MM.1S (cell line): ENCODE data around the gene ZNF362.

ENCODE experiments used
- DNase-seq: peaks from one replicate; pipeline ENCODE4 v3.0.0-alpha.2; 2015
- H2AFZ ChIP-seq: fragments of 300-600 bp; sonication (generic); 2 replicates; pipeline ENCODE4 v1.6.0; 2016; ENCODE audit warnings: antibody characterized with exemption, low read length
- H3F3A ChIP-seq: fragments of 300-600 bp; sonication (generic); 2 replicates; pipeline ENCODE4 v1.6.1; 2016; ENCODE audit warnings: mild to moderate bottlenecking, antibody characterized with exemption, low read length, moderate library complexity, mixed read lengths; ENCODE audit not compliant: insufficient read depth
- H3K27ac ChIP-seq: fragments of 300-600 bp; sonication (generic); 2 replicates; pipeline ENCODE4 v1.5.1; 2016; ENCODE audit warnings: mild to moderate bottlenecking, low read length
- H3K27me3 ChIP-seq: fragments of 300-600 bp; sonication (generic); replicated peaks from 2 replicates; pipeline ENCODE4 v1.6.0; 2016; ENCODE audit warnings: low read length; ENCODE audit not compliant: insufficient read depth
- H3K36me3 ChIP-seq: fragments of 300-600 bp; sonication (generic); replicated peaks from 2 replicates; pipeline ENCODE4 v1.6.1; 2016; ENCODE audit warnings: mild to moderate bottlenecking, low read length, mixed read lengths; ENCODE audit not compliant: insufficient read depth
- H3K4me1 ChIP-seq: fragments of 300-600 bp; sonication (generic); 2 replicates; pipeline ENCODE4 v1.6.1; 2016; ENCODE audit warnings: low read length, mixed read lengths
- H3K4me2 ChIP-seq: fragments of 300-600 bp; sonication (generic); 2 replicates; pipeline ENCODE4 v1.6.0; 2016; ENCODE audit warnings: low read depth, low read length
- H3K4me3 ChIP-seq: fragments of 300-600 bp; sonication (generic); 2 replicates; pipeline ENCODE4 v1.5.1; 2016; ENCODE audit warnings: low read length, mixed read lengths
- H3K79me2 ChIP-seq: fragments of 300-600 bp; sonication (generic); 2 replicates; pipeline ENCODE4 v1.6.1; 2016; ENCODE audit warnings: mixed run types, low read length, mixed read lengths
- H3K9ac ChIP-seq: fragments of 300-600 bp; sonication (generic); 2 replicates; pipeline ENCODE4 v1.6.1; 2016; ENCODE audit warnings: low read length, mixed read lengths
- H3K9me2 ChIP-seq: fragments of 300-600 bp; sonication (generic); replicated peaks from 2 replicates; pipeline ENCODE4 v1.6.1; 2016; ENCODE audit warnings: mild to moderate bottlenecking, low read length, mixed read lengths; ENCODE audit not compliant: insufficient read depth
- H3K9me3 ChIP-seq: fragments of 300-600 bp; sonication (generic); replicated peaks from 2 replicates; pipeline ENCODE4 v1.6.1; 2016; ENCODE audit warnings: mild to moderate bottlenecking, low read length, mixed read lengths; ENCODE audit not compliant: insufficient read depth
- H4K20me1 ChIP-seq: fragments of 300-600 bp; sonication (generic); 2 replicates; pipeline ENCODE4 v1.6.1; 2016; ENCODE audit warnings: mild to moderate bottlenecking, low read length, moderate library complexity, mixed read lengths; ENCODE audit not compliant: insufficient read depth
- EZH2 ChIP-seq: fragments of 300-600 bp; sonication (generic); optimal IDR thresholded peaks from 2 replicates; pipeline ENCODE3; 2017; ENCODE audit warnings: low read depth, mild to moderate bottlenecking, antibody characterized with exemption, low read length, mixed read lengths
- EZH2phosphoT487 ChIP-seq: fragments of 300-600 bp; sonication (generic); IDR thresholded peaks from 2 replicates; pipeline ENCODE4 v1.6.1; 2018; ENCODE audit warnings: antibody characterized with exemption, low read length
- TF ChIP-seq, protein P1 (sequence below): fragments of 300-600 bp; sonication (generic); IDR thresholded peaks from 2 replicates; pipeline ENCODE4 v1.5.1; 2016; ENCODE audit warnings: antibody characterized with exemption, low read length, mixed read lengths

The ZNF362 gene

GRCh38 chr1:33270379-33270778, 14.1 kb downstream of the ZNF362 start:
- Histone ChIP-seq H3F3A (no peaks in the 10 kb centered on the region), H3K9me3 (no peaks in the 10 kb centered on the region), H3K9me2 (no peaks in the 10 kb centered on the region), H3K9ac (no peak overlapping the region), H3K79me2 (no peaks in the 10 kb centered on the region), H3K27me3 (no peaks in the 10 kb centered on the region), H2AFZ (no peak overlapping the region), H3K4me2 (no peak overlapping the region), H4K20me1 (no peaks in the 10 kb centered on the region), H3K36me3 (no peaks in the 10 kb centered on the region), H3K4me3 (no peak overlapping the region), H3K4me1 (no peaks in the 10 kb centered on the region), H3K27ac (no peak overlapping the region)
- no peak for TF ChIP-seq EZH2phosphoT487
- TF ChIP-seq, protein P1, sequence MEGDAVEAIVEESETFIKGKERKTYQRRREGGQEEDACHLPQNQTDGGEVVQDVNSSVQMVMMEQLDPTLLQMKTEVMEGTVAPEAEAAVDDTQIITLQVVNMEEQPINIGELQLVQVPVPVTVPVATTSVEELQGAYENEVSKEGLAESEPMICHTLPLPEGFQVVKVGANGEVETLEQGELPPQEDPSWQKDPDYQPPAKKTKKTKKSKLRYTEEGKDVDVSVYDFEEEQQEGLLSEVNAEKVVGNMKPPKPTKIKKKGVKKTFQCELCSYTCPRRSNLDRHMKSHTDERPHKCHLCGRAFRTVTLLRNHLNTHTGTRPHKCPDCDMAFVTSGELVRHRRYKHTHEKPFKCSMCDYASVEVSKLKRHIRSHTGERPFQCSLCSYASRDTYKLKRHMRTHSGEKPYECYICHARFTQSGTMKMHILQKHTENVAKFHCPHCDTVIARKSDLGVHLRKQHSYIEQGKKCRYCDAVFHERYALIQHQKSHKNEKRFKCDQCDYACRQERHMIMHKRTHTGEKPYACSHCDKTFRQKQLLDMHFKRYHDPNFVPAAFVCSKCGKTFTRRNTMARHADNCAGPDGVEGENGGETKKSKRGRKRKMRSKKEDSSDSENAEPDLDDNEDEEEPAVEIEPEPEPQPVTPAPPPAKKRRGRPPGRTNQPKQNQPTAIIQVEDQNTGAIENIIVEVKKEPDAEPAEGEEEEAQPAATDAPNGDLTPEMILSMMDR = no peak
- no peak for DNase-seq

GRCh38 chr1:33270808-33271465, 14.6 kb downstream of the ZNF362 start:
- no peak overlapping the region for H3K4me3 ChIP-seq
- H3K36me3 ChIP-seq = no peaks in the 10 kb centered on the region
- no peaks in the 10 kb centered on the region for H3K4me1 ChIP-seq
- no peaks in the 10 kb centered on the region for H3K79me2 ChIP-seq
- TF ChIP-seq, protein P1 = no peak
- TF ChIP-seq EZH2 (no peak), EZH2phosphoT487 (no peak)
- no peak overlapping the region for H3K9ac ChIP-seq
- no peaks in the 10 kb centered on the region for H3F3A ChIP-seq
- H3K9me2 ChIP-seq = no peaks in the 10 kb centered on the region
- H3K27me3 ChIP-seq = no peaks in the 10 kb centered on the region
- H3K4me2 ChIP-seq = no peak overlapping the region
- no peak overlapping the region for H2AFZ ChIP-seq
- DNase-seq = no peak
- no peaks in the 10 kb centered on the region for H3K9me3 ChIP-seq
- H3K27ac ChIP-seq = no peak overlapping the region
- no peaks in the 10 kb centered on the region for H4K20me1 ChIP-seq

DNA sequence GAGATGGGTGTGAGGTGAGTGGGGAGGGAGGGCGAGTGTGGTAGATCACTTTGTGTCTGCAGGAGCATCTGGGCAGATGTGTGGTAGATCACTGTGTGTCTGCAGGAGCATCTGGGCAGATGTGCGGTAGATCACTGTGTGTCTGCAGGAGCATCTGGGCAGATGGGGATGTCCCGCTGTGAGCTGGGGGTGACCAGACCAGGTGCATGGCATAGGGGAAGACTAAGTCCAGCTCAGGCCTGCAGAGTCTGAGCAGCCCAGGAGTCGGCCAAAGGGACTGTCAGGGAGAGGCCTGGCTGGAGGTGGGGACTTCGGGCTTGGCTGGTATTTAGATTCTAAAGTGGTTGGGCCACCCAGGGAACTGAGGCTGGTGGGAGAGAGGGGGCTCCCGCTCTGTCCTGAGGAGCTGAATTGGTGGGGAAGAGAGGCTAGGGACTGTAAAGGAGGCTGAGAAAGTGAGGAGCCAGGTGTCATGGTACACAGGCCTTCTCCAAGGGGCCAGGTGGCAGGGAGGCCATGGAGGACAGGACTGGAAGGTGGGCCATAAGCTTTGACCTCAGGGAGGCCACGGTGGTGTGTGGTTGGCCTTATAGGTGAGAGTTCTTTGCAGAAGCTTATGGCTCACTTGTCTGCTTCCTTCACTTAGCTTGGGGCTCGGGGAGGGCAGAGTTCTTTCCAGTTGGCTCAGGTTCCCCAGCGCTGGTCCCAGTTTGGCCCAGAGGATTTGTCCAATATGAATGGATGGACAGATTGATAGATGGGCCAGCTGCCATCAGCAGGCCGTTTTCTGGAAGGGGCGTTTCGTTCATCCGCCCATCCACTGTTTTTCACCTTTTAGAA, 15.6 kb downstream of the ZNF362 start:
- H3K4me2 ChIP-seq = no peak overlapping the region
- no peaks in the 10 kb centered on the region for H3K79me2 ChIP-seq
- no peak overlapping the region for H3K9ac ChIP-seq
- H3K4me1 ChIP-seq = no peaks in the 10 kb centered on the region
- H3K27me3 ChIP-seq = no peaks in the 10 kb centered on the region
- no peaks in the 10 kb centered on the region for H4K20me1 ChIP-seq
- no peaks in the 10 kb centered on the region for H3K36me3 ChIP-seq
- H3K9me3 ChIP-seq = no peaks in the 10 kb centered on the region
- TF ChIP-seq, protein P1 = no peak
- TF ChIP-seq EZH2 (no peak), EZH2phosphoT487 (no peak)
- no peak overlapping the region for H2AFZ ChIP-seq
- H3K27ac ChIP-seq = no peak overlapping the region
- H3K9me2 ChIP-seq = no peaks in the 10 kb centered on the region
- no peak overlapping the region for H3K4me3 ChIP-seq
- DNase-seq = no peak
- H3F3A ChIP-seq = no peaks in the 10 kb centered on the region
